ENCODE measurements around the gene MYO1C.
A peak's percentile ranks its signal among the peaks of the same experiment; 100 is the strongest.
"Not testable (repeated sequence)": the region's sequence is repeated elsewhere in the genome, so short reads cannot be mapped to it uniquely, and the experiment has no call there.

MYO1C gene

GRCh38 chr17:1492249-1493206, at the start of gene MYO1C:
Gene MYO1C (minus strand): TSS chr17:1492686. CDS start chr17:1492487, 199 bp downstream.
- peaks cover 0 to 30% (median 14%) of the 10 kb centered on the region in 11 experiments; a peak in 11 of 22 replicates for H3K36me3 ChIP-seq
- peak within 1 kb of the TSS; percentile 68 to 85 (median 74) for H3K4me3 ChIP-seq
- no peak for TF ChIP-seq Cebpa-rat (IDR thresholded peaks at IDR 0.05)
- H3K4me1 ChIP-seq, result peaks cover 51 to 66% (median 62%) of the 10 kb centered on the region in 10 experiments
- no peaks in the 10 kb centered on the region for H3K9me3 ChIP-seq (replicated peaks in 1 of 11)
- peaks cover 0 to 55% (median 40%) of the 10 kb centered on the region in 11 experiments; a peak in 18 of 22 replicates for H4K20me1 ChIP-seq
- H3K9ac ChIP-seq, result peak within 1 kb of the TSS; percentile 73 to 83 (median 80)
- H3K4me2 ChIP-seq, result peak within 1 kb of the TSS; percentile 94 to 99 (median 99)
- peaks cover 0 to 22% (median 14%) of the 10 kb centered on the region in 11 experiments; a peak in 15 of 22 replicates for H3K27me3 ChIP-seq
- peak within 1 kb of the TSS in 10 of 11 experiments; percentile 62 to 81 (median 70); a peak in 19 of 22 replicates for H3K27ac ChIP-seq

GRCh38 chr17:1541367-1541904, 49.0 kb upstream of the MYO1C start:
- H3K36me3 ChIP-seq, result peaks cover 96 to 100% (median 100%) of the 10 kb centered on the region in 11 experiments
- H3K27me3 ChIP-seq, result no peaks in the 10 kb centered on the region
- no peaks in the 10 kb centered on the region for H3K9me3 ChIP-seq (replicated peaks in 1 of 11)
- no peak for TF ChIP-seq Cebpa-rat (IDR thresholded peaks at IDR 0.05)
- H4K20me1 ChIP-seq, result peaks cover 0 to 76% (median 47%) of the 10 kb centered on the region in 11 experiments; a peak in 18 of 22 replicates
- H3K4me2 ChIP-seq, result no peak overlapping the region
- H3K4me1 ChIP-seq, result no peaks in the 10 kb centered on the region
- H3K9ac ChIP-seq, result no peak overlapping the region
- no peak overlapping the region for H3K27ac ChIP-seq
- no peak overlapping the region for H3K4me3 ChIP-seq

GRCh38 chr17:1539811-1540210, 47.3 kb upstream of the MYO1C start:
- no peaks in the 10 kb centered on the region for H3K4me1 ChIP-seq
- no peak for TF ChIP-seq Cebpa-rat (IDR thresholded peaks at IDR 0.05)
- H3K36me3 ChIP-seq, result peaks cover 98 to 100% (median 100%) of the 10 kb centered on the region in 11 experiments
- peaks cover 0 to 68% (median 33%) of the 10 kb centered on the region in 11 experiments; a peak in 17 of 22 replicates for H4K20me1 ChIP-seq
- H3K4me2 ChIP-seq, result no peak overlapping the region
- no peaks in the 10 kb centered on the region for H3K27me3 ChIP-seq
- no peaks in the 10 kb centered on the region for H3K9me3 ChIP-seq (replicated peaks in 1 of 11)
- H3K9ac ChIP-seq, result 0 out of 22 replicates have a peak overlapping the region, but pooled peaks of 1 of the 11 experiments have one; percentile 5
- no peak overlapping the region for H3K4me3 ChIP-seq
- no peak overlapping the region for H3K27ac ChIP-seq

- H3K9me3 ChIP-seq (replicated peaks in 1 of 11), result no peaks in the 10 kb centered on the region
- no peak overlapping the region for H3K4me3 ChIP-seq
- TF ChIP-seq Cebpa-rat (IDR thresholded peaks at IDR 0.05), result no peak
- peaks cover 0 to 22% (median 14%) of the 10 kb centered on the region in 10 experiments; a peak in 14 of 20 replicates for H3K4me1 ChIP-seq
- no peak overlapping the region for H3K27ac ChIP-seq
- no peaks in the 10 kb centered on the region for H3K27me3 ChIP-seq
- peaks cover 98 to 100% (median 100%) of the 10 kb centered on the region in 11 experiments for H3K36me3 ChIP-seq
- H4K20me1 ChIP-seq, result peaks cover 0 to 66% (median 16%) of the 10 kb centered on the region in 11 experiments; a peak in 14 of 22 replicates
- H3K4me2 ChIP-seq, result no peak overlapping the region
- peak overlapping the region in 1 of 11 experiments; percentile 4; a peak in 1 of 22 replicates for H3K9ac ChIP-seq
These were observed 43.3 kb upstream of the MYO1C start for GRCh38 chr17:1535737-1536136.

GRCh38 chr17:1533661-1534325, 41.3 kb upstream of the MYO1C start:
- H3K4me2 ChIP-seq, result peak overlapping the region in 2 of 11 experiments; percentile 25 to 55; a peak in 4 of 22 replicates
- no peaks in the 10 kb centered on the region for H3K27me3 ChIP-seq
- H3K9me3 ChIP-seq (replicated peaks in 1 of 11), result no peaks in the 10 kb centered on the region
- no peak overlapping the region for H3K4me3 ChIP-seq
- H3K9ac ChIP-seq, result 0 out of 22 replicates have a peak overlapping the region, but pooled peaks of 2 of the 11 experiments have one; percentile 2 to 17
- H4K20me1 ChIP-seq, result peaks cover 0 to 56% (median 19%) of the 10 kb centered on the region in 11 experiments; a peak in 14 of 22 replicates
- H3K36me3 ChIP-seq, result peaks cover 97 to 100% (median 99%) of the 10 kb centered on the region in 11 experiments
- TF ChIP-seq Cebpa-rat (IDR thresholded peaks at IDR 0.05), result no peak
- H3K4me1 ChIP-seq, result peaks cover 0 to 22% (median 14%) of the 10 kb centered on the region in 10 experiments; a peak in 14 of 20 replicates
- H3K27ac ChIP-seq, result peak overlapping the region in 3 of 11 experiments; percentile 1 to 26 (median 7); a peak in 3 of 22 replicates

GRCh38 chr17:1532836-1533602, 40.5 kb upstream of the MYO1C start:
- Histone ChIP-seq H3K9me3 (replicated peaks in 1 of 11) (no peaks in the 10 kb centered on the region), H3K36me3 (peaks cover 96 to 100% (median 99%) of the 10 kb centered on the region in 11 experiments), H3K4me2 (peak overlapping the region in 7 of 11 experiments; percentile 10 to 55 (median 22); a peak in 8 of 22 replicates), H3K9ac (peak overlapping the region in 3 of 11 experiments; percentile 2 to 34 (median 9); a peak in 2 of 22 replicates), H4K20me1 (peaks cover 0 to 59% (median 19%) of the 10 kb centered on the region in 11 experiments; a peak in 15 of 22 replicates), H3K27me3 (no peaks in the 10 kb centered on the region), H3K4me3 (no peak overlapping the region), H3K4me1 (peaks cover 0 to 22% (median 14%) of the 10 kb centered on the region in 10 experiments; a peak in 14 of 20 replicates), H3K27ac (peak overlapping the region in 6 of 11 experiments; percentile 1 to 37 (median 16); a peak in 4 of 22 replicates)
- no peak for TF ChIP-seq Cebpa-rat (IDR thresholded peaks at IDR 0.05)

- Histone ChIP-seq H3K27ac (no peak overlapping the region), H3K4me3 (no peak overlapping the region), H3K4me2 (no peak overlapping the region), H4K20me1 (peaks cover 0 to 78% (median 29%) of the 10 kb centered on the region in 11 experiments; a peak in 15 of 22 replicates), H3K36me3 (peaks cover 95 to 100% (median 99%) of the 10 kb centered on the region in 11 experiments), H3K4me1 (peaks cover 0 to 22% (median 14%) of the 10 kb centered on the region in 10 experiments; a peak in 14 of 20 replicates), H3K27me3 (no peaks in the 10 kb centered on the region), H3K9me3 (replicated peaks in 1 of 11) (no peaks in the 10 kb centered on the region), H3K9ac (no peak overlapping the region)
- TF ChIP-seq Cebpa-rat (IDR thresholded peaks at IDR 0.05), result no peak
These were observed 37.4 kb upstream of the MYO1C start for GRCh38 chr17:1529863-1530262.

GRCh38 chr17:1526876-1527275, 34.4 kb upstream of the MYO1C start:
- not testable (repeated sequence) for H3K4me1 ChIP-seq; H3K4me2 ChIP-seq; H3K27me3 ChIP-seq; H3K4me3 ChIP-seq; H3K9me3 ChIP-seq (replicated peaks in 1 of 11); H3K27ac ChIP-seq; H3K9ac ChIP-seq
- peaks cover 0 to 74% (median 28%) of the 10 kb centered on the region in 11 experiments; a peak in 14 of 22 replicates for H4K20me1 ChIP-seq
- peaks cover 85 to 100% (median 95%) of the 10 kb centered on the region in 11 experiments for H3K36me3 ChIP-seq
